SU-DHL-6 (cell line): ENCODE data around the gene GRIA1.

Experiments
- H2AFZ ChIP-seq: fragments of 200-600 bp; sonication (generic); 2 replicates; pipeline ENCODE4 v1.6.1; 2014; ENCODE audit warnings: low read depth, mild to moderate bottlenecking, moderate library complexity, mixed read lengths, antibody characterized with exemption, low read length; ENCODE audit not compliant: severe bottlenecking
- H3F3A ChIP-seq: fragments of 200-600 bp; shearing (Covaris generic); 2 replicates; pipeline ENCODE4 v1.6.0; 2016; ENCODE audit warnings: antibody characterized with exemption, mild to moderate bottlenecking; ENCODE audit not compliant: insufficient read depth
- H3K27ac ChIP-seq: fragments of 200-600 bp; sonication (generic); 2 replicates; pipeline ENCODE4 v1.5.1; 2016; ENCODE audit warnings: low read depth, mild to moderate bottlenecking, low read length, moderate library complexity, mixed read lengths
- H3K27me3 ChIP-seq: fragments of 200-600 bp; sonication (generic), shearing (Covaris generic); 2 replicates; pipeline ENCODE4 v1.6.0; 2014; ENCODE audit warnings: mild to moderate bottlenecking, low read length
- H3K36me3 ChIP-seq: fragments of 200-600 bp; sonication (generic); 2 replicates; pipeline ENCODE4 v1.6.1; 2014; ENCODE audit warnings: mild to moderate bottlenecking, low read length, mixed read lengths
- H3K4me2 ChIP-seq: fragments of 300-600, 200-600 bp; shearing (Covaris generic), sonication (generic); 2 replicates; pipeline ENCODE4 v1.6.0; 2014; ENCODE audit warnings: low read length, low read depth, mild to moderate bottlenecking; ENCODE audit not compliant: poor library complexity, severe bottlenecking
- H3K4me3 ChIP-seq: fragments of 200-600 bp; sonication (generic); 2 replicates; pipeline ENCODE4 v1.5.1; 2014; ENCODE audit warnings: antibody characterized with exemption, low read length, mild to moderate bottlenecking, mixed read lengths; ENCODE audit not compliant: insufficient read depth, poor library complexity, severe bottlenecking
- H3K79me2 ChIP-seq: fragments of 200-600 bp; sonication (generic); 2 replicates; pipeline ENCODE4 v1.6.1; 2014; ENCODE audit warnings: mild to moderate bottlenecking, low read length, moderate library complexity; ENCODE audit not compliant: insufficient read depth
- H3K9ac ChIP-seq: fragments of 200-600 bp; sonication (generic); 2 replicates; pipeline ENCODE4 v1.7.0; 2014; ENCODE audit warnings: mild to moderate bottlenecking, low read length
- H3K9me2 ChIP-seq: fragments of 200-600 bp; sonication (generic); replicated peaks from 2 replicates; pipeline ENCODE4 v1.6.1; 2014; ENCODE audit warnings: low read length; ENCODE audit not compliant: insufficient read depth
- H3K9me3 ChIP-seq: fragments of 200-600 bp; sonication (generic); 2 replicates; pipeline ENCODE4 v1.6.1; 2014; ENCODE audit warnings: low read length, mixed read lengths; ENCODE audit not compliant: insufficient read depth
- H4K20me1 ChIP-seq: fragments of 200-600 bp; sonication (generic); 2 replicates; pipeline ENCODE4 v1.6.1; 2014; ENCODE audit warnings: low read depth, mild to moderate bottlenecking, antibody characterized with exemption, low read length, moderate library complexity, mixed read lengths
- CTCF ChIP-seq: fragments of 200-600 bp; sonication (generic); IDR thresholded peaks from one replicate; pipeline ENCODE4 v1.5.1; 2017; ENCODE audit warnings: antibody characterized with exemption, mild to moderate bottlenecking, low read length, moderate library complexity; ENCODE audit not compliant: insufficient read depth, poor library complexity, severe bottlenecking
- EZH2phosphoT487 ChIP-seq: fragments of 200-600 bp; sonication (generic), shearing (Covaris generic); conservative IDR thresholded peaks from 2 replicates; pipeline ENCODE4 v1.6.1; 2018; ENCODE audit warnings: mild to moderate bottlenecking, antibody characterized with exemption, low read length, moderate library complexity, mixed read lengths

GRIA1 gene

GRCh38 chr5:153765987-153766386, 275.5 kb downstream of the GRIA1 start:
- Histone ChIP-seq H3K79me2 (no peaks in the 10 kb centered on the region), H3K27ac (no peak overlapping the region), H3K9me3 (no peaks in the 10 kb centered on the region), H3K36me3 (no peaks in the 10 kb centered on the region), H3K9me2 (no peaks in the 10 kb centered on the region), H4K20me1 (no peaks in the 10 kb centered on the region), H3K4me3 (no peak overlapping the region), H3K9ac (no peak overlapping the region), H3K27me3 (no peaks in the 10 kb centered on the region), H2AFZ (no peak overlapping the region), H3F3A (no peaks in the 10 kb centered on the region), H3K4me2 (no peak overlapping the region)
- TF ChIP-seq EZH2phosphoT487 = no peak
- no peak for TF ChIP-seq CTCF

GRCh38 chr5:153767221-153768188, 277.0 kb downstream of the GRIA1 start:
- TF ChIP-seq EZH2phosphoT487 = no peak
- TF ChIP-seq CTCF = no peak
- Histone ChIP-seq H3K4me3 (no peak overlapping the region), H3F3A (no peaks in the 10 kb centered on the region), H3K9me3 (no peaks in the 10 kb centered on the region), H3K27ac (no peak overlapping the region), H3K79me2 (no peaks in the 10 kb centered on the region), H3K9me2 (no peaks in the 10 kb centered on the region), H3K36me3 (no peaks in the 10 kb centered on the region), H3K9ac (no peak overlapping the region), H3K4me2 (no peak overlapping the region), H3K27me3 (no peaks in the 10 kb centered on the region), H4K20me1 (no peaks in the 10 kb centered on the region), H2AFZ (no peak overlapping the region)

GRCh38 chr5:153770066-153770465, 279.6 kb downstream of the GRIA1 start:
- Histone ChIP-seq H3K27ac (no peak overlapping the region), H2AFZ (no peak overlapping the region), H3K9ac (no peak overlapping the region), H3K36me3 (no peaks in the 10 kb centered on the region), H3K79me2 (no peaks in the 10 kb centered on the region), H3K27me3 (no peaks in the 10 kb centered on the region), H3K4me2 (no peak overlapping the region), H4K20me1 (no peaks in the 10 kb centered on the region), H3K4me3 (no peak overlapping the region), H3K9me2 (no peaks in the 10 kb centered on the region), H3F3A (no peaks in the 10 kb centered on the region), H3K9me3 (no peaks in the 10 kb centered on the region)
- TF ChIP-seq CTCF = no peak
- TF ChIP-seq EZH2phosphoT487 = no peak
